ENCODE results near the gene AK8.

AK8 gene

DNA sequence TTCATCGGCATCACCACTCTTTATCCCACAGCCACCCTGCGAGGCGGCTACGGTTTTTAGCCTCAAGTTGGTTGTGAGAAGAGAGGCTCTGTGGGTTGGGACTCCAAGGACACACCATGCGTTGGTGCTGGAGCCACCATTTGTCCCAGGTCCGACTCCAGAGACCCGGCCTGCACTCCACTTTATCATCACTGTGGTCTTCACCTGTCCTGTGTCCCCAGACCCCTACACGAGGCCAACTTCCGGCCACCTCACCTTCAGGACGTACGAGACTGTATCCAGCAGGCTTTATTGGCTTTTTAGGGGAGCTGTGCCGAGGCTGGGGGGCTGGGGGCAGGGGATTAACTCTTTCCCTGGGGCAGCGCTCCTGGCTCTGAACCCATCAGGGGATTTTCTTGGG is 152.8 kb downstream of the AK8 start:
- Histone ChIP-seq H4K8ac (ENCODE audit: low read depth, low read length) (no peak overlapping the region), H2AK5ac (ENCODE audit: low read length) (no peak overlapping the region), H3K36me3 (ENCODE audit: control insufficient read depth in 1 of 2, insufficient read depth in 2 of 2, low read length in 2 of 2) (no peaks in the 10 kb centered on the region)

DNA sequence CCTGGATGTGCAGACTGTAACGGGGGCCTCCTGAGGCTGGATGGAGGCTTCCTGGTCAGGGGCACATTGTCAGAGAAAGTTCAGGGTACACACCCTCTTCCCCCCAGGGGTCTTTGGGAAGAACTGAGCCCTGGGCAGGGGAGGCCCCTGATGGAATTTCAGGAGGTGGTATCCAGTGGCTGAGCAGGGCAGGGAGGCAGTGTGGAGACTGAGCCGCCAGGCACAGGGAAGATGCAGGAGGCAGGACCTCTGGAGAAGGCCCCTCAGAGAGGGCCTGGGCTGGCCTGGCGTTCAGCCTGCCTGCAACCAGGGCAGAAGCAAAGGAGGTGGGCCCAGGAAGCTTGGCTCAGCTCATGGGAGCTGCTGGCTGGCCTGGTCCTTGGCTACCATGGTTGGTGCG is 154.3 kb downstream of the AK8 start:
- Histone ChIP-seq H2AK5ac (ENCODE audit: low read length) (no peak overlapping the region), H2BK5ac (ENCODE audit: low read depth, low read length, poor library complexity) (no peak overlapping the region), H3K36me3 (ENCODE audit: control insufficient read depth in 1 of 2, insufficient read depth in 2 of 2, low read length in 2 of 2) (no peaks in the 10 kb centered on the region), H3K18ac (ENCODE audit: low read length) (no peak overlapping the region), H2AFZ (ENCODE audit: insufficient read depth, low read length, poor library complexity) (no peak overlapping the region), H4K12ac (ENCODE audit: low read depth, low read length) (no peak overlapping the region), H3K4me3 (ENCODE audit: low read depth, low read length) (no peak overlapping the region), H2BK120ac (ENCODE audit: insufficient read depth, low read length, poor library complexity) (no peak overlapping the region), H2BK12ac (ENCODE audit: low read length) (no peak overlapping the region), H3K4me2 (ENCODE audit: low read length) (no peak overlapping the region), H3K9me3 (ENCODE audit: insufficient read depth, low read depth, low read length) (peaks cover 5% of the 10 kb centered on the region), H3K79me1 (ENCODE audit: low read length) (no peaks in the 10 kb centered on the region), H3K27me3 (ENCODE audit: insufficient read depth, low read length) (no peaks in the 10 kb centered on the region), H3K14ac (ENCODE audit: low read length) (no peak overlapping the region), H3K9ac (ENCODE audit: low read length) (no peak overlapping the region), H3K27ac (ENCODE audit: low read depth, low read length) (no peak overlapping the region), H3K4ac (ENCODE audit: low read depth, low read length) (no peak overlapping the region), H3K23ac (ENCODE audit: low read length) (no peak overlapping the region), H3K4me1 (ENCODE audit: control insufficient read depth in 1 of 2, insufficient read depth in 2 of 2, low read length in 2 of 2) (no peaks in the 10 kb centered on the region), H3K79me2 (ENCODE audit: control insufficient read depth, insufficient read depth, low read length, poor library complexity) (no peaks in the 10 kb centered on the region), H4K8ac (ENCODE audit: low read depth, low read length) (no peak overlapping the region), H4K91ac (ENCODE audit: low read depth, low read length) (no peak overlapping the region)
- no peak for DNase-seq
- WGBS (ENCODE audit: extremely low coverage, insufficient coverage, insufficient read length): no CpG with 5 or more reads among the region's 4 CpGs

More for the DNA sequence above, 152.8 kb downstream of the AK8 start:
- no peak overlapping the region for H3K4me3 ChIP-seq (ENCODE audit: low read depth, low read length)
- H4K12ac ChIP-seq (ENCODE audit: low read depth, low read length): no peak overlapping the region
- H2AFZ ChIP-seq (ENCODE audit: insufficient read depth, low read length, poor library complexity): no peak overlapping the region
- H3K27me3 ChIP-seq (ENCODE audit: insufficient read depth, low read length): no peaks in the 10 kb centered on the region
- H4K91ac ChIP-seq (ENCODE audit: low read depth, low read length): no peak overlapping the region
- no peak overlapping the region for H3K14ac ChIP-seq (ENCODE audit: low read length)
- no peak overlapping the region for H2BK120ac ChIP-seq (ENCODE audit: insufficient read depth, low read length, poor library complexity)
- WGBS (ENCODE audit: extremely low coverage, insufficient coverage, insufficient read length): no CpG with 5 or more reads among the region's 13 CpGs
- H3K18ac ChIP-seq (ENCODE audit: low read length): no peak overlapping the region
- H3K4me1 ChIP-seq (ENCODE audit: control insufficient read depth in 1 of 2, insufficient read depth in 2 of 2, low read length in 2 of 2): no peaks in the 10 kb centered on the region
- DNase-seq: no peak
- no peak overlapping the region for H3K4ac ChIP-seq (ENCODE audit: low read depth, low read length)
- H3K9ac ChIP-seq (ENCODE audit: low read length): no peak overlapping the region
- no peak overlapping the region for H3K23ac ChIP-seq (ENCODE audit: low read length)
- no peak overlapping the region for H3K27ac ChIP-seq (ENCODE audit: low read depth, low read length)
- H3K4me2 ChIP-seq (ENCODE audit: low read length): no peak overlapping the region
- no peaks in the 10 kb centered on the region for H3K79me2 ChIP-seq (ENCODE audit: control insufficient read depth, insufficient read depth, low read length, poor library complexity)
- H3K9me3 ChIP-seq (ENCODE audit: insufficient read depth, low read depth, low read length): peaks cover 5% of the 10 kb centered on the region
- H3K79me1 ChIP-seq (ENCODE audit: low read length): no peaks in the 10 kb centered on the region
- no peak overlapping the region for H2BK5ac ChIP-seq (ENCODE audit: low read depth, low read length, poor library complexity)
- no peak overlapping the region for H2BK12ac ChIP-seq (ENCODE audit: low read length)

DNA sequence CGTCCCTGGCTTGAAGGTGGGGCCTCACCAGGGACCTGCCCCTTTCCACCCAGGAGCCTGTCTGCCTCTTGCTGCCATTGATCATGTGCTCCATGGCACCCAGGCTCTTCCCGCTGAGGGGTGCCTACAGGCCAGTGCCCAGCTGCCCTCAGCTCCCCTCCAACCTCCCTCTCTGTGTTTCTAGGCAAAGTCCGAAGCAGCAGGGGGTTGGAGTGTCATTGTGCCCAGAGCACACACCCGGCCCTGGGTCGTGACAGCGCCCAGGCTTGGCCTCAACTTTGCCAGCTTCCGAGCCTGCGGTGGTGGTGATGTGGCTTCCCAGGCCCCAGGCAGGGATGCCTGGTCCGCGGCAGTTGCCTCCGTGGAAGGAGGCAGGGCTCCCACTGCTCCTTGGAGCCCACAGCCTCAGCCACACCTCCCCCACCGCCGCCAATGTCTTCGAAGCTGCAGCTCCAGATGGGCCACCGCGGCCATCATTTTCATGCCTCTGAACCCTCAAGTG is 155.5 kb downstream of the AK8 start:
- peaks cover 5% of the 10 kb centered on the region for H3K9me3 ChIP-seq (ENCODE audit: insufficient read depth, low read depth, low read length)
- H3K79me1 ChIP-seq (ENCODE audit: low read length): no peaks in the 10 kb centered on the region
- H4K12ac ChIP-seq (ENCODE audit: low read depth, low read length): no peak overlapping the region
- no peak overlapping the region for H3K23ac ChIP-seq (ENCODE audit: low read length)
- H2BK120ac ChIP-seq (ENCODE audit: insufficient read depth, low read length, poor library complexity): no peak overlapping the region
- H2AFZ ChIP-seq (ENCODE audit: insufficient read depth, low read length, poor library complexity): no peak overlapping the region
- no peak overlapping the region for H3K4ac ChIP-seq (ENCODE audit: low read depth, low read length)
- WGBS (ENCODE audit: extremely low coverage, insufficient coverage, insufficient read length): no CpG with 5 or more reads among the region's 16 CpGs
- no peaks in the 10 kb centered on the region for H3K79me2 ChIP-seq (ENCODE audit: control insufficient read depth, insufficient read depth, low read length, poor library complexity)
- H4K91ac ChIP-seq (ENCODE audit: low read depth, low read length): no peak overlapping the region
- H3K27ac ChIP-seq (ENCODE audit: low read depth, low read length): no peak overlapping the region
- no peak overlapping the region for H2AK5ac ChIP-seq (ENCODE audit: low read length)
- H3K4me1 ChIP-seq (ENCODE audit: control insufficient read depth in 1 of 2, insufficient read depth in 2 of 2, low read length in 2 of 2): no peaks in the 10 kb centered on the region
- H4K8ac ChIP-seq (ENCODE audit: low read depth, low read length): no peak overlapping the region
- no peak overlapping the region for H3K4me3 ChIP-seq (ENCODE audit: low read depth, low read length)
- H3K18ac ChIP-seq (ENCODE audit: low read length): no peak overlapping the region
- H3K27me3 ChIP-seq (ENCODE audit: insufficient read depth, low read length): no peaks in the 10 kb centered on the region
- no peak overlapping the region for H3K9ac ChIP-seq (ENCODE audit: low read length)
- H2BK12ac ChIP-seq (ENCODE audit: low read length): no peak overlapping the region
- no peak for DNase-seq
- no peak overlapping the region for H2BK5ac ChIP-seq (ENCODE audit: low read depth, low read length, poor library complexity)
- H3K14ac ChIP-seq (ENCODE audit: low read length): no peak overlapping the region
- H3K4me2 ChIP-seq (ENCODE audit: low read length): no peak overlapping the region
- no peaks in the 10 kb centered on the region for H3K36me3 ChIP-seq (ENCODE audit: control insufficient read depth in 1 of 2, insufficient read depth in 2 of 2, low read length in 2 of 2)

DNA sequence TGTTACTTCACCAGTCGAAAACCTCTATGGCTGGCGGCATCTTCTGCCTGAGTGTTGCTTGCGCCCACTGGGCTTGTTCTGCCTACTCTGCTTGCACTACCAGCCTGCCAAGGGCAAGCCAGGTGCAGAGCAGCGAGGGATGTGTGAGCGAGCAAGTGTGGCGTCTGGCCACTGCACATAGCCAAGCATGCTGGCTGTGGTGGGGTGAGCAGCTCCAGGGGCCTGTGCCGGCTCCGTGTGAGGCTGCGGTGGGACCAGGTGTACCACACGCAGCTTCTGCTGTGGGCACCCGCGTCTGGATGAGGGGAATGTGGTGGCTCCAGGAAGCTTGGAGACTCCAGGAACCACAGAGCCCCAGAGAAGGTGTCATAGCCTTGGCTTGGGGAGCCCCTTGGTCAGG is 156.4 kb downstream of the AK8 start:
- Histone ChIP-seq H2AK5ac (ENCODE audit: low read length) (no peak overlapping the region), H3K79me2 (ENCODE audit: control insufficient read depth, insufficient read depth, low read length, poor library complexity) (no peaks in the 10 kb centered on the region)
- no CpG with 5 or more reads among the region's 12 CpGs for WGBS (ENCODE audit: extremely low coverage, insufficient coverage, insufficient read length)

More for the DNA sequence above, 156.4 kb downstream of the AK8 start:
- Histone ChIP-seq H3K36me3 (ENCODE audit: control insufficient read depth in 1 of 2, insufficient read depth in 2 of 2, low read length in 2 of 2) (no peaks in the 10 kb centered on the region), H3K9me3 (ENCODE audit: insufficient read depth, low read depth, low read length) (peaks cover 5% of the 10 kb centered on the region), H2BK5ac (ENCODE audit: low read depth, low read length, poor library complexity) (no peak overlapping the region), H4K8ac (ENCODE audit: low read depth, low read length) (no peak overlapping the region), H3K9ac (ENCODE audit: low read length) (no peak overlapping the region), H2AFZ (ENCODE audit: insufficient read depth, low read length, poor library complexity) (no peak overlapping the region), H4K91ac (ENCODE audit: low read depth, low read length) (no peak overlapping the region), H4K12ac (ENCODE audit: low read depth, low read length) (no peak overlapping the region), H3K4me3 (ENCODE audit: low read depth, low read length) (no peak overlapping the region), H3K4me2 (ENCODE audit: low read length) (no peak overlapping the region), H2BK12ac (ENCODE audit: low read length) (no peak overlapping the region), H3K27me3 (ENCODE audit: insufficient read depth, low read length) (no peaks in the 10 kb centered on the region), H3K79me1 (ENCODE audit: low read length) (no peaks in the 10 kb centered on the region), H2BK120ac (ENCODE audit: insufficient read depth, low read length, poor library complexity) (no peak overlapping the region), H3K27ac (ENCODE audit: low read depth, low read length) (no peak overlapping the region), H3K4me1 (ENCODE audit: control insufficient read depth in 1 of 2, insufficient read depth in 2 of 2, low read length in 2 of 2) (no peaks in the 10 kb centered on the region), H3K14ac (ENCODE audit: low read length) (no peak overlapping the region), H3K23ac (ENCODE audit: low read length) (no peak overlapping the region), H3K4ac (ENCODE audit: low read depth, low read length) (no peak overlapping the region), H3K18ac (ENCODE audit: low read length) (no peak overlapping the region)
- DNase-seq: no peak
